H7 (cell line): ENCODE data around the gene NDUFV1. TPM values are rescaled to one million over a fixed set of nuclear protein-coding genes. Genes with fewer than 3 reads are reported as not detected.
A peak's percentile ranks its signal among the peaks of the same experiment; 100 is the strongest.
"Not testable (repeated sequence)": the region's sequence is repeated elsewhere in the genome, so short reads cannot be mapped to it uniquely, and the experiment has no call there.

ENCODE experiments used
- DNase-seq: peaks from one replicate; pipeline ENCODE4 v3.0.0; 2012
- H3K27me3 ChIP-seq: 2 replicates; pipeline ENCODE4 v1.6.0; 2011; ENCODE audit warnings: mild to moderate bottlenecking, low read length; ENCODE audit not compliant: control insufficient read depth, insufficient read depth
- H3K36me3 ChIP-seq: replicated peaks from 2 replicates; pipeline ENCODE4 v1.5.1; 2011; ENCODE audit warnings: low read length; ENCODE audit not compliant: control insufficient read depth, insufficient read depth
- H3K4me3 ChIP-seq: 2 replicates; pipeline ENCODE4 v1.5.1; 2011; ENCODE audit warnings: low read depth, mild to moderate bottlenecking, control low read depth, low read length, moderate library complexity; ENCODE audit not compliant: insufficient read depth
- total RNA-seq: library from RNA; depleted of rRNA; stranded (reverse); fragments of >200 nt; shearing (Covaris generic); gene quantifications from 2 replicates; pipeline ENCODE4 v1.2.3, GENCODE V29; 2014; rRNA removed

The NDUFV1 gene
- total RNA-seq, 1 experiment from 2014 or later, result 302 TPM

- no peaks in the 10 kb centered on the region for H3K27me3 ChIP-seq
- no peaks in the 10 kb centered on the region for H3K36me3 ChIP-seq
- no peak overlapping the region for H3K4me3 ChIP-seq
- peak; percentile 6 for DNase-seq
Observed at GRCh38 chr11:67656278-67656922, 49.7 kb downstream of the NDUFV1 start.

- Histone ChIP-seq H3K4me3 (no peak overlapping the region), H3K36me3 (no peaks in the 10 kb centered on the region), H3K27me3 (no peaks in the 10 kb centered on the region)
- no peak for DNase-seq
Observed at GRCh38 chr11:67657300-67657699, 50.6 kb downstream of the NDUFV1 start.

GRCh38 chr11:67659651-67660165, 53.0 kb downstream of the NDUFV1 start:
- H3K4me3 ChIP-seq, H3K36me3 ChIP-seq, H3K27me3 ChIP-seq, DNase-seq: not testable (repeated sequence)

- H3K36me3 ChIP-seq, H3K27me3 ChIP-seq, H3K4me3 ChIP-seq, DNase-seq: not testable (repeated sequence)
Observed at GRCh38 chr11:67660752-67661151, 54.0 kb downstream of the NDUFV1 start.

Other genes starting within 250 kb of the NDUFV1 start
- 3.7 and 4.4 TPM in 2 replicates for gene CLCF1, start 233.3 kb upstream of the NDUFV1 start, total RNA-seq
- 20.2 and 27.0 TPM in 2 replicates for gene RAD9A, start 214.9 kb upstream of the NDUFV1 start, total RNA-seq
- 246 and 314 TPM in 2 replicates for gene PPP1CA, start 205.1 kb upstream of the NDUFV1 start, total RNA-seq
- 0.44 and 0.52 TPM in 2 replicates for gene TBC1D10C, start 202.9 kb upstream of the NDUFV1 start, total RNA-seq
- gene CARNS1, start 191.3 kb upstream of the NDUFV1 start, total RNA-seq, result 0.07 and 0.17 TPM in 2 replicates
- 88.9 and 90.2 TPM in 2 replicates for gene RPS6KB2, start 178.4 kb upstream of the NDUFV1 start, total RNA-seq
- gene PTPRCAP, start 169.3 kb upstream of the NDUFV1 start, total RNA-seq, result 0.74 and 2.6 TPM in 2 replicates
- gene CORO1B, start 163.5 kb upstream of the NDUFV1 start, total RNA-seq, result 116 and 134 TPM in 2 replicates
- not detected in 2 replicates for gene GPR152, start 154.2 kb upstream of the NDUFV1 start, total RNA-seq
- not detected in 2 replicates for gene CABP4, start 151.6 kb upstream of the NDUFV1 start, total RNA-seq
- 34.9 and 51.7 TPM in 2 replicates for gene TMEM134, start 137.7 kb upstream of the NDUFV1 start, total RNA-seq
- 40.8 and 51.2 TPM in 2 replicates for gene AIP, start 123.9 kb upstream of the NDUFV1 start, total RNA-seq
- 36.9 and 37.5 TPM in 2 replicates for gene PITPNM1, start 101.6 kb upstream of the NDUFV1 start, total RNA-seq
- gene CDK2AP2, start 98.8 kb upstream of the NDUFV1 start, total RNA-seq, result 28.6 and 38.1 TPM in 2 replicates
- gene CABP2, start 83.5 kb upstream of the NDUFV1 start, total RNA-seq, result not detected in 2 replicates
- 2,691 and 2,979 TPM in 2 replicates for gene GSTP1, start 23.1 kb upstream of the NDUFV1 start, total RNA-seq
- 8.1 and 8.7 TPM in 2 replicates for gene NUDT8, start 23.0 kb downstream of the NDUFV1 start, total RNA-seq
- 0.07 TPM in 1 of 2 replicates, not detected in the other for gene TBX10, start 32.8 kb downstream of the NDUFV1 start, total RNA-seq
- gene ACY3, start 43.8 kb downstream of the NDUFV1 start, total RNA-seq, result not detected in 2 replicates
- not detected in 2 replicates for gene ALDH3B2, start 67.7 kb downstream of the NDUFV1 start, total RNA-seq